HL-60/S4 treated with retinoic acid at 250 ng/mL for 4 days and 3 days (cell line): ENCODE data around the gene JADE2.
"Not testable (repeated sequence)": the region's sequence is repeated elsewhere in the genome, so short reads cannot be mapped to it uniquely, and the experiment has no call there.

Experiments
- in situ Hi-C: fragments of 300-500 bp; cut with MboI; formaldehyde crosslinking; loops from 2 replicates; pipeline ENCODE4 v1.7.0; 2022; ENCODE audit warnings: low sequenced_read_pairs

JADE2 gene

GRCh38 chr5:134524826-134525682 lies at the start of gene JADE2:
JADE2 (plus strand) TSS chr5:134525670; CDS start chr5:134535858, 10,188 bp downstream.
- in situ Hi-C loops: no loop called here

- in situ Hi-C loops: no loop called here
Observed at GRCh38 chr5:134477462-134478245, 47.8 kb upstream of the JADE2 start.

GRCh38 chr5:134479839-134480238 lies 45.6 kb upstream of the JADE2 start:
- in situ Hi-C loops: no loop called here

GRCh38 chr5:134489227-134489944 lies 36.1 kb upstream of the JADE2 start:
- in situ Hi-C loops: no loop called here

- in situ Hi-C loops: no loop called here
Observed at GRCh38 chr5:134490255-134490924, 35.1 kb upstream of the JADE2 start.

GRCh38 chr5:134490925-134491271 lies 34.6 kb upstream of the JADE2 start:
- in situ Hi-C loops: no loop called here

GRCh38 chr5:134491841-134492442 lies 33.5 kb upstream of the JADE2 start:
- in situ Hi-C loops: no loop called here

GRCh38 chr5:134492568-134492967 lies 32.9 kb upstream of the JADE2 start:
- in situ Hi-C loops: no loop called here

- in situ Hi-C loops: no loop called here
Observed at GRCh38 chr5:134493461-134494055, 31.9 kb upstream of the JADE2 start.

GRCh38 chr5:134494780-134495179 lies 30.7 kb upstream of the JADE2 start:
- in situ Hi-C loops: no loop called here

GRCh38 chr5:134499905-134500304 lies 25.6 kb upstream of the JADE2 start:
- in situ Hi-C loops: not testable (repeated sequence)

GRCh38 chr5:134500699-134501430 lies 24.6 kb upstream of the JADE2 start:
- in situ Hi-C loops: no loop called here

- in situ Hi-C loops: no loop called here
Observed at GRCh38 chr5:134502259-134502658, 23.2 kb upstream of the JADE2 start.

- in situ Hi-C loops: no loop called here
Observed at GRCh38 chr5:134503088-134503936, 22.2 kb upstream of the JADE2 start.

- in situ Hi-C loops: no loop called here
Observed at GRCh38 chr5:134503937-134504437, 21.5 kb upstream of the JADE2 start.

GRCh38 chr5:134504629-134505300 lies 20.7 kb upstream of the JADE2 start:
- in situ Hi-C loops: no loop called here
